Measurements from ENCODE around the gene FXYD5.
"Not testable (repeated sequence)": the region's sequence is repeated elsewhere in the genome, so short reads cannot be mapped to it uniquely, and the experiment has no call there.

Gene FXYD5

DNA sequence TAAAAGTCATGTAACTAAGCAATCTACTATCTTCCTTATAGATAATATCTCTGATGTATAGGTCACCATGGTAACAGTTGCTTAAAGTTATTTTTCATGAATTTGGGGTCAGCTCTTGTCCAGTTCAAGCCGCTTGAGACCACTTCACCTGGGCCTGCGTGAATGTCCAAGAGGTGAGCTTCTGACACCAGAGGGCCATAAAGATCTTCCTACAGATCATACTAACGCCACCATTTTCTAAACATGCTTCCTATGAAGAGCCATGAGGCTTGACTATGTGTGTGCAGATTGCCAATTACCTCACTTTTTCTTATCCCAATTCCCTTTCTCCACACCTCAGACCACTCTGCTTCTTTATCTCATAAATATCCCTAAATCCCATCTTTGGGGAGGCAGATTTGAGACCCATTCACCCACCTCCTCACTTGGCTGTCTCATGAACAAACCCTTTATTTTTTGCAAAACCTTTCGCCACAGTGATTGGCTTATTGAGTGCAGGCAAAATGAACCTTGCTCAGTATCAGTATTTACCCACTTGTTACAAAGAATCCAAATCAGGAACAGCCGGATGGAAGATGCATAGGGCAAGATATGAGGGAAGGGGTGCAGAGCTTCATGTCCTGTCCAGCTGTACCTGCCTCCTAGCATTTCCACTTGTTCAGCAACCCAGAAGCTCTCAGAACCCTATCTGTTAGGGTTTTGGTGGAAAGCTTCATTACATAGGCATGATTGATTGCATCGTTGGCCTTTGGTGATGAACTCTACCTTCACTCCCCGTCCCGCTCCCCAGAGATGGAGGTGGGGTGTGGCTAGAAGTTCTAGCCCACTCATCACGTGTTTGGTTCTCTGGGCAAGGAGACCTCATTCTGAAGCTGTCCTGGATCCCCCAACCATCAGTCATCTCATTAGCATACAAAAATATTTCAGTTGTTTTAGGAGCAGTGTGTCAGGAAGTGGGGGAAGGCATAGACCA lies 39.8 kb downstream of the FXYD5 start:
- DNase-seq: no peak

DNA sequence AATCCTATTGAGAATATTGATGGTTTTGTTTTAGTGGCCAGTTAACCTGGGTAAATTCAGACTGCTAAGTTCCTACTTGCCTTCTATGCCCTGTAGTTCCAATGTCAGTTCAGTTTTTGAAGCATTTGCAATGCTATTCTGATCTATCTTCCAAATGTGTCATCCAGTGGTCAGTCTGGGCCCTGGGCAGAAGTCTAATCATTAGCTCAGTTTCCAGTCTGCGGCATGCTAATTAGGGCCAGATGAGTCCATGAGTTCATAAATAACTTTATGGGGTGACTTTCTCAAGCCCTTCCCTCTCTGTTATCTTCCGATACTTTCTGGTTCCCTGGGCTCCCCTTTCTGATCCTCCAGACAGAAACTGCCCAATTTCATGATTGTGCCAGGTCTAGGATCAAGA lies 41.3 kb downstream of the FXYD5 start:
- DNase-seq: no peak

DNA sequence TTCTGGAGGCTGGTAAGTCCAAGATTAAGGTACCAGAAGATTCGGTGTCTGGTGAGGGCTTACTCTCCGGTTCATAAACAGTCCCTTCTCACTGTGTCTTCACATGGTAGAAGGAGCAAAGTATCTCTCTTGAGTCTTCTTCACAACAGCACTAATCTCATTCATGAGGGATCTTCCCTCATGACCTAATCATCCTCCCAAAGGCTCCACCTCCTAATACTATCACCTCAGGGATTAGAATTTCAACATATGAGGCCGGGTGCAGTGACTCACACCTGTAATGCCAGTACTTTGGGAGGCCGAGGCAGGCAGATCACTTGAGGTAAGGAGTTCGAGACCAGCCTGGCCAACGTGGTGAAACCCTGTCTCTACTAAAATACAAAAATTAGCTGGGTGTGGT lies 42.3 kb downstream of the FXYD5 start:
- not testable (repeated sequence) for DNase-seq

DNA sequence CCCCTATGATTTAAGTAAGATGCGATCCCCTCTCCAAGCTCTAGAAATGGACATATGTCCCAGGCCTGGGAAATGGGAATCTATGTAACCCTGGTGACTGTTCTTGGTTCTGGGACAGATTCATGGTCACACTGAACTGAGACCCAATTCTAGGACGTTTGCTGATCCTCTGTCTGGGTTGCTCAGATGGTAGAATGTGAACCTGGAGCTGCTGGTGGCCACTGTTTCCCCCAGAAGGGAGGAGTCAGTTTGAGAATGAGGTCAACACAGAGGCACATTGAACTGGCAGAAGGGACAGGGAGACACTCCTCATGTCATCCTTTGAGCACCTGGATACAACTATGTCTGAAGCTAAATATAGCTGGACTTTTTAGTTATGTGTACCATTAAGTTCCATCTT lies 44.9 kb downstream of the FXYD5 start:
- no peak for DNase-seq

DNA sequence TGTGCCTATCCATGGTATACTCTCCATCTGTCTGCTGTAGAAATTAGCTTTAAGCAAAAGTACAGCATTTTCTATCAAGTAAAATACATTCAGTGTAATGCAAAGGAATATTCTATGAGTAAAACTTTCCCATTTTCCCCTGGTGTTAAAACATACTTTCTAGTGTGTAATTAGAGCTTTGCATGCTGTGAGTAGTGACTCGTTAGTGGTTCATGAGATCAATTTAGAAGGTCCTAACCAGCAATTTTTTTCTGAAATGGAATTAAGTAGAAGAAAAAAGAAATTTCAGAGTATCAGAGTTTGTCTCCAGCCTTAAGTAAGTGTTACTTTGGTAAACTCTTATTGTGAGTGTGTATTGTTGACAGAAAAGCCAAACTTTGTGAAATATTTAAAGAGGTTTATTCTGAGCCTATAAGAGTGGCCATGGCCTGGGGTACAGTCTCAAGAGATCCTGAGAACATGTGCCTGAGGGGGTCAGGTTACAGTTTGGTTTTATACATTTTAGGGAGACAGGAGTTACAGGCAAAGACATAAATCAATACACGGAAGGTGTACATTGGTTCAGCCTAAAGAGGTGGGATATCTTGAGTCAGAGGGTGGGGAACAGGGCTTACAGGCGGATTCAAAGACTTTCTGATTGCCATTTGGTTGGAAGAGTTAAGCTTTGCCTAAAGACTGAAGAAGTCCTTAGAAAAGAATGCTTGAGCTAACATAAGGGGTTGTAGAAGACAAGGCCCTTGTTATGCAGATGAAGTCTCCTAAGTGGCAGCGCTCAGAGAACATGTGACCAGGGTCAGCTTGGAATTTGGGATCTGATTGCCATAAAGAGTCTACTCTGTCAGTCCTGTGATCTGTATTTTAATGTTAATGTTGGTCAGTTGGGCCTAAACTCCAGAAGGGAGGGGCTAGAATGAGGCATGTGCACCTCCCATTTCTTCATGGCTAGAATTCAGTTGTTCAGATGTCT lies 48.5 kb downstream of the FXYD5 start:
- no peak for DNase-seq

DNA sequence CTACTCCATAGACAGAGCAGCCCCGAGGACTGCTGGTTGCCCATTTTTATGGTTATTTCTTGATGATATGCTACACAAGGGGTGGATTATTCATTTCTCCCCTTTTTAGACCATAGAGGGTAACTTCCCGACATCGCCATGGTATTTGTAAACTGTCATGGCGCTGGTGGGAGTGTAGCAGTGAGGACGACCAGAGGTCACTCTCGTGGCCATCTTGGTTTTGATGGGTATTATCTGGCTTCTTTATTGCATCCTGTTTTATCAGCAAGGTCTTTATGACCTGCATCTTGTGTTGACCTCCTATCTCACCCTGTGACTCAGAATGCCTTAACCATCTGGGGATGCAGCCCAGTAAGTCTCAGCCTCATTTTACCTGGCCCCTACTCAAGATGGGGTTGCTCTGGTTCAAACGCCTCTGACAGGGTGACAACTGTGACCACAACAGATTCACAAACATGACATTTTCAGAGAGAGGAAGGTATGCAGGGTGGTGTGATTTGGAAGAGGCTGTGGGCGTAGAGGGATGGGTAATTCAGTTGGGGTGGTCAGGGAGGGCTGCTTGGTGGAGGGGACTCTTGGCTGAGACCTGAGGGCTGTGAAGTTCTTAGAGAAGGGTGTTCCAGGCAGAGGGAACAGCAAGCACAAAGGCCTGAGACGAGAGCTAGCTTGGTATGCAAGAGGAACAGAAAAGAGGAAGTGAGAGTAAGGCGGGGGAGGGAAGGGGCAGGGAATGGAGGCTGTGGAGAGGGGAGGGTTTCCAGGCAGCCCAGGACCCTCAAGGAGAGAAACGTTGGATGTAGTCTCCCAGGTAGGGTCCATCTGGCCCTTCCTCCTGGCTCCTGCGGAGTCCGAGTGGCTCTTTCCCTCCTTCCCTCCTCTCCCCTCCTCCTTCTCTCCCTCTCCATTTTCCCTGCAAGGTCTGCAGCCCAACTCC lies 50.5 kb downstream of the FXYD5 start:
- no peak for DNase-seq

DNA sequence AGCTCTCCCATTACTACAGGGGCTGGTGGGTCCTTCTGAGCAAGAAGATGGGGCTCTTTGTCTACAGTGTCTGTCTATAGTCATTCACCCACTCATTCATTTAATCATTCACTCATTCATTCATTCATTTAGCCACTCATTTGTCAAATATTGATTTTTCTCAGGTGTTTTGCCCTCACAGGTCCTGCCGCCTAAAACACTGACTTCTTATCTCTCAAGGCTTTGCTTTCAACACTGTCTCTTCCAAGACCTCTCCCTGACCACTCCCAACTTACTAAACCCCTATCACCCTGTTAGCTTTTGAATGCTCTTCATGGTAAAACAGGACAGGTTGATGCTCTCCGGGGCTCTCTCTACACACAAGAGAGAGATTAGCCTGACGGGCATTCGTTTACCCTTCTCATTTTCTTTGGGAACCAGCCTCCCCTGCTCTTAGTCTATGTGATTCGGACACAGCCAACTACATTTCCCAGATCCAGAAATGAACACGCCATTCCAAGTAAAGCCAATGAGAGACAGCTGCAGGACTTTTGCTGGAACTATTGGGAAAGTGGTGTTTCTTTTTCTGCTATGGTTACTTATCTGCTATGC lies 51.3 kb downstream of the FXYD5 start:
- no peak for DNase-seq

DNA sequence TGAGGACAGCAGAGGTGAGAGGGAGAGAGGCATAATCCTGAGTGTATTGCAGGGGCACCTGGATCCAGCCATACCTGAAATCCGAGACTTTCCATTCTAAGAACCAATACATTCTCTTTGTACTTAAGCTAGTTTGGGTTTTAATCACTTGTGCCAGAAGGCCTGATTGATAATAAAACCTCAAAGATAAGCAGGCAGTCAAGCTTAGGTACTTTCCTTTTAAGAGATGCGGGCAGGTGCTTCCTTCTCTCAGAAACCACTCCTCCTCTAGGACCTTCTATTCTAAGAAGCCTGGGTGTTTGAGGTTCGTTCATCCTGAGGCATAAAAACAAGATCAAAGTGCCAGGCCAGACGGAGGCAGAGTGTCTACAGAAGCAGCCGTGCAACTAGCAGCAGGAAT lies 51.8 kb downstream of the FXYD5 start:
- peak; percentile 88 for DNase-seq

DNA sequence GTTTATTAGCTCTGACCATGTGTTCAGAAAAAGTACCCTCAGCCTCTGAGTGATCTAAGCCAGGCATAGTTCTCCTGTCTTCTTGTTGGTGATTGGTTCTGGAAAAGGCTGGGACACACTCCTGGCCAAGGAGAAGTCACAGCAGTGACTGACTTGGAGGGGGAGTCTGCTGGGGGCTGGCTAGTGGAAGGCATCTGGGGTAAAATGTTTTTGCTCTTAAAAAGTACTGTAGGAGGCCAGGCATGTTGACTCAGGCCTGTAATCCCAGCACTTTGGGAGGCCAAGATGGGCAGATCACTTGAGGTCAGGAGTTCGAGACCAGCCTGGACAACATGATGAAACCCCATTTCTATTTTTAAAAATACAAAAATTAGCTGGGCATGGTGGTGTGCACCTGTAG lies 52.3 kb downstream of the FXYD5 start:
- no peak for DNase-seq

DNA sequence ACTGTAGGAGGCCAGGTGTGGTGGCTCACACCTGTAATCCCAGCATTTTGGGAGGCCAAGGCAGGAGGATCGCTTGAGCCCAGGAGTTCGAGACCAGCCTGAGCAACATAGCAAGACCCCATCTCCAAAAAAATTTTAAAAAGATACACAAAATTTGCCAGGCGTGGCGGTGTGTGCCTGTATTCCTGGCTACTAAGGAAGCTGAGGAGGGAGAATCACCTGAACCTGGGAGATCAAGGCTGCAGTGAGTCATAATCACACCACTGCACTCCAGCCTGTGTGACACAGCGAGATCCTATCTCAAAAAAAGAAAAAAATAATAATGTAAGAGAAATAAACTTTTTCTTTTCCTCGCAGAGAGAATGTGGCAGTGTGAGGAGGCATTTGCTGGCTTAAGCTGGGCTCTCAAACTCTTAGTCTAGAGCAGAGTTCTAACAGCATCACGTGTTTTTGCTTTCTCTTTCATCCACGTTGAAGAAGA lies 52.9 kb downstream of the FXYD5 start:
- peak; percentile 59 for DNase-seq

DNA sequence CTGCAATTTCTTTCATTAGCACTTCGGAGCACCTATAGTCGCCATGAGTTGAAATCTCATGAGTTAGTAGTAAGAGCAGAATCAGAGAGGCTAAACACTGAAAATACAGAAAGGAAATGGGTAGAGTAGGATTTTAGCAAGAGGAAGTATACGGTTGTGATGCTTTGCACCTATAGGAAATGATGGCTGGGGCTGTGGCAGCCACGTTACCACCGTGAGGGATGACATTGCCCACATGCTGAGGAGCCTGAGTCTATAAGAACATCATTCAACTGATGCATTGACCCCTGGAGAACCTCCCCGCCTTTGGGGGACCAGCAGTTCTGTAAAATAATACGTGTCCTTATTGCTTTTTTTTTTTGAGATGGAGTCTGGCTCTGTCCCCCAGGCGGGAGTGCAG lies 53.6 kb downstream of the FXYD5 start:
- no peak for DNase-seq

DNA sequence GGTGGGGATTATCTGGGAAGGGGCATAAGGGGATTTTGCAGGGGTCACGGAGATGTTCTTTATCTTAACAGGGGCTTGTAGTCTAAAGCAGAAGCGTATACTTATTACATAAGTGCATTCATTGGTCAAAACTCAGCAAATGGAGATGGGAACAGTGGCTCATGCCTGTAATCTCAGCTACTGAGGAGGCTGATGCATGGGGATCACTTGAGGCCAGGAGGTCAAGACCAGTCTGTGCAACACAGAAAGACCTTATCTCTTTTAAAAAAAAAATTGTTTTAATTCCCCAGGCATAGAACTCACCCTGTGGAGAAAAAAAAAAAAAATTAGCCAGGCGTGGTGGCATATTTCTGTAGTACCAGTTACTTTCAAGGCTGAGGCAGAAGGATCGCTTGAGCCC lies 55.1 kb downstream of the FXYD5 start:
- no peak for DNase-seq

DNA sequence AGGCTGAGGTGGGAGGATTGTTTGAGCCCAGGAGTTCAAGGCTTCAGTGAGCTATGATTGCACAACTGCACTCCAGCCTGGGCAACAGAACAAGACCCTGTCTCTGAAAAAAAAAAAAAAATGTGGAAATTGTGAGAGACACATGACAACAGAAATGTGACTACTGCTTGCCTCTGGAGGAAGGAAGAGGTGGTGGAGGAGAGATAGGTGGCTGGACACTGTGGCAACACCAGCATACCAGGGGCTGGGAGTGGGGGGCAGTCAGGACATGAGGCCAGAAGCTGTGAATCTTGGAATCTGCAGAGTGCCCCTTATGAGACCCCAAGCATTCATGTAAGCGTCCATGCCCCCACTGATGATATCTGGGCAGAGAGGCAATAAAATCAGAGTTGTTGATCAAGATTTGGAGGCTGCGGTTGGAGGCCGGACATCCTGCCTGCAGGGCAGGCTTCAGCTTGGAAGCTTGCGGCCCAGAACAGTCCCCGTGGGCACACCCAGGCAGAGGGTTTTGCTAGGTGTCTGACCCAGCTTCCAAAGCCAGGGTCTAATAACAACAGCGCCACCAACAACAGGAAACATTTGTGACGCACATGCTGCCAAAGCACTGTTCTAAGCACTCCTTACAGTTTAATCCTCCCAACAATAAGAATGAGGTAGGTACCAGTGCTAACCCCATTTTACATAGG lies 57.2 kb downstream of the FXYD5 start:
- DNase-seq: peak; percentile 94

DNA sequence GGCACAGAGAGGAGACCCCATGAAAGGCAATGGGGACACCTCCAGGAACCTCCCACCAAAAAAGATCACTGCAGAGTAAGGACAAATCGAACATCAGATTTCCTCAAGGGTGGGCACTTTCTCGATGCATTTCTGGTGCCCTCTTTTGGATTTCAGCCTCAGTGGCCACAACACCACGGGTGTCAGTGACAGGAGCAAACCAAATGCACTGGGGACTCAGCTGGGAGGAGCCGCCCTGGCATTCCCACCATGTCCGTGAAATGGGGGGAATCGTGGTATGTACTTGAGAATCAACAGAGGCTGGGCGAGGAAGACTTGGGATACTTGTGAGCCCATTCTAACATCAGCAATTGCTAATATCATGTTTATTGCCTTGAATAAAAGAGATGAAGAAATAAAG lies 57.7 kb downstream of the FXYD5 start:
- peak; percentile 28 for DNase-seq

DNA sequence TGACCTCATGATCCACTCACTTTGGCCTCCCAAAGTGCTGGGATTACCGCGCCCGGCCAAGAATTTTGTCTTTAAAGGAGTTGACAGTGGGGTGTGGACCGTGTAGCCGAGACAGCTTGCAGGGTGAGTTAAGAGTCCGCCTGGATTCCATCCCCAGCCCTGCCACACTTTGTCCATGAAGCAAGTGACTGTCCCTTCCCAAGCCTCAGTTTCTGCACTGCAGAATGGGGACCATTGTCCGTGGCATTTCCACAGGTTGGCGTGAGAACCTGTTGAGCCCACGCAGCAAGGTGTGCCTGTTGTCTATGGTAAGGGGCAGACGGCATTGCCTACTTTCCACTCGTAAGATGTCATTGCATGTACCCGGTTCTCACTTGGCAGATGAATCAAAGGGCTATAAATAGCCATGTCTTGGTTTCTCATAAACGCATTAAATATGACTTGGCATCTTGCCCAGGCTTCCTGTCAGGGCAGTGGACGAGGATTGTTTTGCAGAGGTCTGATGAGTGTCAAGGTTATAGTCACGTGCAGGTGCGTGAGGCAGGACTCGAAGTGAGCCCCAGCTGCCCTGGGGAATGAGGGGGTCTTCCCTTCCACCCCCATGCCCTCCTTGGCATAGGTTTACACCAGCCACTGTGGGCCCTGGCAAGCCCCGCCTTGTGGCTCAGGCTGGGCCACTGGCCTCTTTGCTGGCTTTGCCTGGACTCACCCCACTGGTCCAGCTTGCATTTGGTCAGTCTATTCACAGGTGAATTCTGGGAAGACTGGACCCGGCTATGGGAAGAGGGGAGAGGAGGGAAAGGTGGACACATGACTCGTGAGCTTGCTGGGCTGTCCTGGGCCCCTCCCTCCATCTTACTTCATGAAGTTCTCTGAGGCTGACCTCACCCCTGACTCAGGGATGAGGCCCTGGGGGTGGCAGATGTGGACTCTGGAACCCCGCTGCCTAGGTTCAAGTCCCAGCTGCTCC lies 59.4 kb downstream of the FXYD5 start:
- peak; percentile 96 for DNase-seq

DNA sequence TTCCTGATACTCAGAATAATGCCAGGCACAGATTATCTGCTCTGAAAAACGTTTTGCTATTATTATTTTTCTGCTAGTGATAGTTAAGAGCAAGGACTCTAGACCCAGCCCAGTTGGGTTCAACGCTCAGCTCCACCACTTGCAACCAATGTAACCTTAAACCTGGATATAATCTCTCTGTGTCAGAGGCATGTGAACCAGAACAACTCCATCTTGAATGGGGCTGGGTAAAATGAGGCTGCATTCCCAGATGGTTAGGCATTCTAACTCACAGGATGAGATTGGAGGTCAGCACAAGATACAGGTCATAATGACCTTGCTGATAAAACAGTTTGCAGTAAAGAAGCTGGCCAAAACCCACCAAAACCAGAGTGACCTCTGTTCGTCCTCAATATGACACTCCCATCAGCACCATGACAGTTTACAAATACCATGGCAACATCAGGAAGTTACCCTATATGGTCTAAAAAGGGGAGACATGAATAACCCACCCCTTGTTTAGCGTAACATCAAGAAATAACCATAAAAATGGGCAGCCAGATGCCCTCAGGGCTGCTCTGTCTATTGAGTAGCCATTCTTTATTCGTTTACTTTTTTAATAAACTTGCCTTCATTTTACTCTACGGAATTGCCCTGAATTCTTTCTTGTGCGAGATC lies 60.4 kb downstream of the FXYD5 start:
- DNase-seq: no peak

DNA sequence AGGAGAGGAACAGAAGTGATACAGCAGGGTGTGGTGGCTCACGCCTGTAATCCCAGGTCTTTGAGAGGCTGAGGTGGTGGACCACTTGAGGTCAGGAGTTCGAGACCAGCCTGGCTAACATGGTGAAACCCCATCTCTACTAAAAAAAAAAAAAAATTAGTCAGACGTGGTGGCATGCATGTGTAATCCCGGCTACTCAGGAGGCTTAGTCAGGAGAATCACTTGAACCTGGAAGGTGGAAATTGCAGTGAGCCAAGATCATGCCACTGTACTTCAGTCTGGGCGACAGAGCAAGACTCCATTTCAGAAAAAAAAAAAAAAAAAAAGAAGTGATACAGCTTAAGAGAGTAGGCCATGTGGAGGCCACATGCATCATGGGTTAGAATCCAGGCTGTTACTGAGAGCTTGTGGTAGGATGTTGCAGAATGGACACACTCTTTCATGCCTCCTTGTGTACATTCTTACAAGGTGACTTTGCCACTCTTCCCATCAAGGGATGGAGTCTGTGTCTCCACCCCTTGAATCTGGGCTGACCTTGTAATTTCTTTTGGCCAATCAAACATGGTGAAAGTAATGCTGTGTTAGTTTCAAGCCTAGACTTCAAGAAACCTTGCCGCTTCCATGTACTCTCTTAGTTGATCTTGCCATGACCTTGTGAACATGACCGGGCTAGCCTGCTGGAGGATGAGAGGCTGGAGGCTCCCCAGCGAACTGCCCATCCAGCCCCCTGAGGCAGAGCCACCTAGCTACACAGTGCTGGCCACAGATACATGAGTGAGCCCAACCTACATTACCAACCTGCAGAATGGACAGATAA lies 61.7 kb downstream of the FXYD5 start:
- DNase-seq: no peak

DNA sequence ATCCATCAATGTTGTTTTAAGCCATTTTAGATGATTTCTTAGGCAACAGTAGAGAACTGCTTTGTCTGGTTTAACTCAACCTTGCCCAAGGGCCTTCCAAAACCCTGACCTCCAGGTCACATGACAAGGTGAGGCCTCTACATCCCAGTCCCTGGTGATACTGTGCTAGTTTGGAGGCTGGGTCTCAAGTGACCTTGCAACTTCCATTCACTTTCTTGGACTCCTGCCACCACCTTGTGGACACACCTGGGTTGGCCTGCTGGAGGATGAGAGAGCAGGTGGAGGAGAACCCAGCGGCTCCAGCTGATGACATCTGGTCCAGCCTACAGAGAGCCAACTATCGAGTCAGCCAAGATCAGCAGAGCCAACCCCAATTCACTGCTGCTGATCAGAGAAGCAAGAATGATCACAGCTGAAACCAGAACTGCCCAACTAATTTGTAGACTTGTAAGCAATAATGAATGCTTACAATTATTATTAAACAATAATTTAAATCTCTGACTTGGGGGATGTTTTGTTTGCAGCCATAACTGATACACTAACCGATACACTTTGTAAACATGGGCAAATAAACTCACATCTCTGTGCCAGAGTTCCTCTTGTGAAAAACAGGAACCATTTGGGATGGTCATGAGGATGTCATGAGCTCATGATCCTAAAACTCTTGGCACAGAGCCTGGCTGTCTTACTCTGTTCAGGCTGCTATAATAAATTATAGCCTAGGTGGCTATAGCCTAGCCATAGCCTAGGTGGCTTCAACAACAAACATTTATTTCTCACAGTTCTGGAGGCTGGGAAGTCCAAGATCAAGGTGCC lies 62.5 kb downstream of the FXYD5 start:
- peak; percentile 72 for DNase-seq
